ENCODE data around the gene SLCO3A1.

SLCO3A1 gene

GRCh38 chr15:92009162-92009561 is 155.7 kb downstream of the SLCO3A1 start:
- Histone ChIP-seq H3K4me1 (ENCODE audit: control insufficient read depth in 1 of 2, insufficient read depth in 1 of 2, low read depth in 1 of 2, low read length in 1 of 2) (no peaks in the 10 kb centered on the region), H3K4me3 (ENCODE audit: low read depth in 1 of 2, low read length in 1 of 2) (no peak overlapping the region), H3K27ac (no peak overlapping the region)

GRCh38 chr15:92011611-92012367 is 158.3 kb downstream of the SLCO3A1 start:
- no peaks in the 10 kb centered on the region for H3K4me1 ChIP-seq (ENCODE audit: control insufficient read depth in 1 of 2, insufficient read depth in 1 of 2, low read depth in 1 of 2, low read length in 1 of 2)
- no peaks in the 10 kb centered on the region for H3K36me3 ChIP-seq
- TF ChIP-seq CTCF (IDR thresholded peaks at IDR 0.05): no peak
- H3K4me3 ChIP-seq (ENCODE audit: low read depth in 1 of 2, low read length in 1 of 2): no peak overlapping the region
- H3K9me3 ChIP-seq: no peaks in the 10 kb centered on the region
- H3K27ac ChIP-seq: no peak overlapping the region
- no peaks in the 10 kb centered on the region for H3K27me3 ChIP-seq

More at GRCh38 chr15:92009162-92009561, 155.7 kb downstream of the SLCO3A1 start:
- Histone ChIP-seq H3K9me3 (no peaks in the 10 kb centered on the region), H3K27me3 (no peaks in the 10 kb centered on the region), H3K36me3 (no peaks in the 10 kb centered on the region)
- TF ChIP-seq CTCF (IDR thresholded peaks at IDR 0.05): no peak

GRCh38 chr15:92012368-92012629 is 158.8 kb downstream of the SLCO3A1 start:
- Histone ChIP-seq H3K4me1 (ENCODE audit: control insufficient read depth in 1 of 2, insufficient read depth in 1 of 2, low read depth in 1 of 2, low read length in 1 of 2) (no peaks in the 10 kb centered on the region), H3K4me3 (ENCODE audit: low read depth in 1 of 2, low read length in 1 of 2) (no peak overlapping the region), H3K9me3 (no peaks in the 10 kb centered on the region), H3K27ac (no peak overlapping the region), H3K27me3 (no peaks in the 10 kb centered on the region), H3K36me3 (no peaks in the 10 kb centered on the region)
- no peak for TF ChIP-seq CTCF (IDR thresholded peaks at IDR 0.05)

GRCh38 chr15:92012881-92013280 is 159.4 kb downstream of the SLCO3A1 start:
- TF ChIP-seq CTCF (IDR thresholded peaks at IDR 0.05): no peak
- Histone ChIP-seq H3K27ac (no peak overlapping the region), H3K4me1 (ENCODE audit: control insufficient read depth in 1 of 2, insufficient read depth in 1 of 2, low read depth in 1 of 2, low read length in 1 of 2) (no peaks in the 10 kb centered on the region), H3K4me3 (ENCODE audit: low read depth in 1 of 2, low read length in 1 of 2) (no peak overlapping the region), H3K27me3 (no peaks in the 10 kb centered on the region), H3K9me3 (no peaks in the 10 kb centered on the region), H3K36me3 (no peaks in the 10 kb centered on the region)

GRCh38 chr15:92014281-92015030 is 160.9 kb downstream of the SLCO3A1 start:
- TF ChIP-seq CTCF (IDR thresholded peaks at IDR 0.05): no peak
- Histone ChIP-seq H3K4me1 (ENCODE audit: control insufficient read depth in 1 of 2, insufficient read depth in 1 of 2, low read depth in 1 of 2, low read length in 1 of 2) (no peaks in the 10 kb centered on the region), H3K9me3 (no peaks in the 10 kb centered on the region), H3K4me3 (ENCODE audit: low read depth in 1 of 2, low read length in 1 of 2) (no peak overlapping the region), H3K36me3 (no peaks in the 10 kb centered on the region), H3K27me3 (no peaks in the 10 kb centered on the region), H3K27ac (no peak overlapping the region)
